Measurements from ENCODE around the gene IRF9.

GRCh38 chr14:24139272-24139934 lies 21.7 kb upstream of the IRF9 start:
- TF ChIP-seq CTCF (IDR thresholded peaks at IDR 0.05) (no peak), ZNF121 (CRISPR knock-in tag; IDR thresholded peaks at IDR 0.05) (no peak), HMGXB4 (CRISPR knock-in tag; IDR thresholded peaks at IDR 0.05) (no peak), ZBTB43 (CRISPR knock-in tag; IDR thresholded peaks at IDR 0.05) (no peak), ZNF263 (CRISPR knock-in tag; IDR thresholded peaks at IDR 0.05; ENCODE audit: low read depth) (no peak), PRRX2 (CRISPR knock-in tag; IDR thresholded peaks at IDR 0.05) (no peak), NFE2L1 (CRISPR knock-in tag; IDR thresholded peaks at IDR 0.05) (no peak)

All from WTC11 (cell line).